ENCODE measurements around the gene FGD2. TPM values are rescaled to one million over a fixed set of nuclear protein-coding genes. Genes with fewer than 3 reads are reported as not detected.

Gene FGD2
- total RNA-seq, 1 experiment from 2014 or later, result 0.13 TPM

- Histone ChIP-seq H3K18ac (ENCODE audit: insufficient read length, low read depth, low read length) (no peak overlapping the region), H3K9ac (ENCODE audit: extremely low read depth, insufficient read length, low read length) (no peak overlapping the region), H3K4ac (ENCODE audit: low read depth, low read length) (no peak overlapping the region), H3K14ac (ENCODE audit: insufficient read depth, low read length) (no peak overlapping the region), H2BK5ac (ENCODE audit: insufficient read length, low read length) (no peak overlapping the region), H3K79me2 (ENCODE audit: insufficient read depth, low read length) (no peaks in the 10 kb centered on the region), H3K23ac (ENCODE audit: insufficient read length, low read depth, low read length) (no peak overlapping the region), H2BK20ac (ENCODE audit: low read depth, low read length, poor library complexity, severe bottlenecking) (no peak overlapping the region), H3K27ac (ENCODE audit: insufficient read length, low read depth, low read length) (no peak overlapping the region), H2AFZ (ENCODE audit: low read length) (no peak overlapping the region), H3K56ac (ENCODE audit: insufficient read length, low read depth, low read length) (no peak overlapping the region), H3K4me1 (ENCODE audit: insufficient read depth, low read length) (peaks cover 3% of the 10 kb centered on the region; the same call in 1 of the 2 replicates), H2AK5ac (ENCODE audit: insufficient read length, low read length) (no peak overlapping the region), H4K91ac (ENCODE audit: insufficient read length, low read depth, low read length) (no peak overlapping the region), H3K27me3 (ENCODE audit: insufficient read depth, low read length) (no peaks in the 10 kb centered on the region), H3K23me2 (ENCODE audit: insufficient read length, low read depth, low read length, poor library complexity, severe bottlenecking) (no peaks in the 10 kb centered on the region), H2BK12ac (ENCODE audit: insufficient read length, low read depth, low read length) (no peak overlapping the region), H3K79me1 (ENCODE audit: insufficient read depth, low read depth, low read length, poor library complexity, severe bottlenecking) (no peaks in the 10 kb centered on the region), H4K20me1 (ENCODE audit: control insufficient read depth, insufficient read depth, insufficient read length) (peaks cover 3% of the 10 kb centered on the region), H2BK120ac (ENCODE audit: low read depth, low read length, poor library complexity, severe bottlenecking) (no peak overlapping the region), H4K5ac (ENCODE audit: insufficient read length, low read depth, low read length) (no peak overlapping the region), H3T11ph (ENCODE audit: low read length) (no peak overlapping the region), H2BK15ac (ENCODE audit: low read depth, low read length) (no peak overlapping the region), H4K8ac (replicated peaks; ENCODE audit: insufficient read length, low read depth, low read length) (no peak overlapping the region), H3K4me2 (ENCODE audit: insufficient read depth, insufficient read length, low read length) (no peak overlapping the region), H3K9me3 (ENCODE audit: control insufficient read depth, low read depth, low read length) (no peaks in the 10 kb centered on the region)
- no peaks in the 10 kb centered on the region; a peak in 1 of 5 replicates for H3K9me3 Mint-ChIP-seq
- no peak overlapping the region for H3K4me3 Mint-ChIP-seq
- H3K27ac Mint-ChIP-seq, result no peak overlapping the region
- H3K27me3 Mint-ChIP-seq (ENCODE audit: low read depth), result no peaks in the 10 kb centered on the region
- H3K4me1 Mint-ChIP-seq, result peaks cover 15 to 31% of the 10 kb centered on the region in 2 experiments
- TF ChIP-seq CTCF (conservative IDR thresholded peaks at IDR 0.05), result no peak
- no peak for DNase-seq
- H3K36me3 Mint-ChIP-seq (ENCODE audit: insufficient read depth in 1 of 3, low read depth in 3 of 3), result no peaks in the 10 kb centered on the region
- no CpG with 5 or more reads among the region's 3 CpGs for WGBS (ENCODE audit: extremely low coverage, insufficient read length, low lambda C conversion rate)
Observed at GRCh38 chr6:37016995-37017394, 11.5 kb downstream of the FGD2 start.
